A549 (cell line): ENCODE results near the gene RNF217. TPM values are rescaled to one million over a fixed set of nuclear protein-coding genes. Genes with fewer than 3 reads are reported as not detected.

Experiments
- ATAC-seq, 2 experiments: fragments of 200-7000 bp in 1 of 2; fragments of >200 bp in 1 of 2; cut with Nextera tagmentation in 1 of 2; cut with Tn5 transposase in 1 of 2; 3 replicates each; pipeline versions ENCODE4 v1.8.0 to v1.9.1; 2018 to 2020; ENCODE audit warnings: mild to moderate bottlenecking in 1 of 2, moderate library complexity in 1 of 2
- CTCF ChIA-PET: fragments of 300-600 bp; sonication (Branson Sonifier 250); formaldehyde crosslinking; extraction: SDS; loops from one replicate; lab custom pipeline; 2021; ENCODE audit warnings: antibody characterized with exemption, inconsistent platforms; lab: Yijun Ruan, JAX
- POLR2A ChIA-PET: fragments of 350-600 bp; formaldehyde crosslinking; extraction: SDS; loops from one replicate; lab custom pipeline; 2021; ENCODE audit warnings: antibody characterized with exemption, inconsistent platforms; lab: Yijun Ruan, JAX
- DNase-seq, 2 experiments: peaks; one replicate each; pipeline versions ENCODE4 v3.0.0 to v3.0.0-alpha.2; 2011 to 2016; ENCODE audit warnings: low read depth in 1 of 2, low spot score in 1 of 2
- FAIRE-seq: peaks from 2 replicates; lab custom pipeline; 2011; peaks lifted over from hg19 to GRCh38; lab: Jason Lieb, UNC
- H3K27ac ChIP-seq, 2 experiments: fragments of >200 bp; sonication (Bioruptor Twin); formaldehyde crosslinking; 3 replicates each; pipeline ENCODE4 v1.5.1; 2016 to 2017
- H3K4me1 ChIP-seq: fragments of >200 bp; sonication (Bioruptor Twin); formaldehyde crosslinking; 3 replicates; pipeline ENCODE4 v1.6.1; 2016
- H3K4me2 ChIP-seq: fragments of >200 bp; sonication (Bioruptor Twin); formaldehyde crosslinking; 3 replicates; pipeline ENCODE4 v1.6.1; 2016
- H3K4me3 ChIP-seq: fragments of >200 bp; sonication (Bioruptor Twin); formaldehyde crosslinking; 3 replicates; pipeline ENCODE4 v1.5.1; 2016
- H3K9me3 ChIP-seq: fragments of >200 bp; sonication (Bioruptor Twin); formaldehyde crosslinking; 3 replicates; pipeline ENCODE4 v1.6.1; 2016
- CHD2 ChIP-seq: fragments of 150-350 bp; IDR thresholded peaks from 2 replicates; pipeline ENCODE4 v1.6.1; 2014; ENCODE audit warnings: low read length; ENCODE audit not compliant: partially characterized antibody
- EP300 ChIP-seq, 2 experiments: fragments of >200 bp; sonication (Bioruptor Twin); formaldehyde crosslinking; IDR thresholded peaks; 2 replicates in 1 of 2; 3 replicates in 1 of 2; pipeline ENCODE4 v1.6.1; 2016 to 2017
- FOXS1 ChIP-seq: fragments of 250-450 bp; sonication (Bioruptor Pico); IDR thresholded peaks from 2 replicates; pipeline ENCODE4 v1.5.0; 2020; ENCODE audit warnings: mild to moderate bottlenecking, moderate library complexity
- HDAC2 ChIP-seq: fragments of 200-600 bp; sonication (generic); IDR thresholded peaks from 2 replicates; pipeline ENCODE4 v1.6.1; 2016
- HEYL ChIP-seq: fragments of 250-450 bp; sonication (Bioruptor Pico); IDR thresholded peaks from 2 replicates; pipeline ENCODE4 v1.8.0; 2021; ENCODE audit warnings: mild to moderate bottlenecking, moderate library complexity
- HOXA7 ChIP-seq: fragments of 250-450 bp; sonication (Bioruptor Pico); IDR thresholded peaks from 2 replicates; pipeline ENCODE4 v1.5.0; 2020; ENCODE audit warnings: mild to moderate bottlenecking, moderate library complexity
- JUN ChIP-seq, 2 experiments: fragments of >200 bp; sonication (Bioruptor Twin); formaldehyde crosslinking; IDR thresholded peaks; 2 replicates in 1 of 2; 3 replicates in 1 of 2; pipeline ENCODE4 v1.6.1; 2016 to 2017
- KDM5A ChIP-seq: fragments of 200-600 bp; sonication (generic); IDR thresholded peaks from 2 replicates; pipeline ENCODE4 v1.6.1; 2016; ENCODE audit warnings: antibody characterized with exemption, mild to moderate bottlenecking
- NFE2L2 ChIP-seq: fragments of 150-350 bp; conservative IDR thresholded peaks from 2 replicates; pipeline ENCODE4 v1.6.1; 2014; ENCODE audit warnings: low read length
- NPAS2 ChIP-seq: fragments of 250-450 bp; sonication (Bioruptor Pico); IDR thresholded peaks from 2 replicates; pipeline ENCODE4 v1.8.0; 2022; ENCODE audit warnings: mild to moderate bottlenecking, moderate library complexity, borderline replicate concordance
- RARB ChIP-seq: fragments of 250-450 bp; sonication (Bioruptor Pico); IDR thresholded peaks from 2 replicates; pipeline ENCODE4 v1.8.0; 2021; ENCODE audit warnings: mild to moderate bottlenecking, moderate library complexity
- RCOR1 ChIP-seq: fragments of 150-350 bp; IDR thresholded peaks from 2 replicates; pipeline ENCODE4 v1.6.1; 2014; ENCODE audit warnings: antibody characterized with exemption, low read length, low read depth
- RFX5 ChIP-seq: fragments of 450-650 bp; IDR thresholded peaks from 2 replicates; pipeline ENCODE4 v1.7.1; 2014; ENCODE audit warnings: antibody characterized with exemption, mild to moderate bottlenecking, moderate library complexity
- RNF2 ChIP-seq: fragments of 200-600 bp; sonication (generic); IDR thresholded peaks from 2 replicates; pipeline ENCODE4 v1.6.1; 2016; ENCODE audit warnings: low read depth, mild to moderate bottlenecking, antibody characterized with exemption, moderate library complexity, borderline replicate concordance
- SREBF2 ChIP-seq: fragments of 450-650 bp; IDR thresholded peaks from 2 replicates; pipeline ENCODE4 v1.6.1; 2014; ENCODE audit warnings: mild to moderate bottlenecking, moderate library complexity
- TFCP2L1 ChIP-seq: fragments of 250-450 bp; sonication (Bioruptor Pico); IDR thresholded peaks from 2 replicates; pipeline ENCODE4 v1.5.0; 2021; ENCODE audit warnings: mild to moderate bottlenecking
- ZC3H11A ChIP-seq: fragments of 450-650 bp; IDR thresholded peaks from 2 replicates; pipeline ENCODE4 v1.6.1; 2014; ENCODE audit warnings: antibody characterized with exemption, mild to moderate bottlenecking
- ZNF302 ChIP-seq: fragments of 250-450 bp; sonication (Bioruptor Pico); IDR thresholded peaks from 2 replicates; pipeline ENCODE4 v1.9.0; 2021; ENCODE audit warnings: inconsistent platforms, mild to moderate bottlenecking, moderate library complexity
- WGBS: methylation state at CpG from one replicate; pipeline ENCODE4 v1.1.6; 2017; ENCODE audit errors: missing lambda C conversion rate; 5-methylcytosine and 5-hydroxymethylcytosine counted together
- polyA plus RNA-seq, 4 experiments: library from polyadenylated mRNA; depleted of rRNA in 3 of 4; stranded (reverse); fragments of >200 nt; fragmentation: RNase III in 1 of 4; extraction: RNeasy Plus Mini Kit Qiagen cat#74134 plus additional on column Dnase treatment in 1 of 4; gene quantifications; 2 replicates in 3 of 4; 3 replicates in 1 of 4; pipeline ENCODE4 v1.2.3, GENCODE V29; 2011 to 2017
- TF ChIP-seq, protein P1 (sequence below): fragments of >200 bp; sonication (Bioruptor Twin); formaldehyde crosslinking; IDR thresholded peaks from 2 replicates; pipeline ENCODE4 v1.6.1; 2016
- TF ChIP-seq, protein P2 (sequence below): fragments of 200-600 bp; sonication (generic); IDR thresholded peaks from 2 replicates; pipeline ENCODE4 v1.6.1; 2016; ENCODE audit warnings: antibody characterized with exemption, mild to moderate bottlenecking, moderate library complexity
- TF ChIP-seq, protein P3 (sequence below): fragments of 250-450 bp; sonication (Bioruptor Pico); IDR thresholded peaks from 2 replicates; pipeline ENCODE4 v1.5.0; 2021; ENCODE audit warnings: mild to moderate bottlenecking, moderate library complexity, borderline replicate concordance
- TF ChIP-seq, protein P4 (sequence below): IDR thresholded peaks from 2 replicates; pipeline ENCODE4 v1.6.1; 2012
- TF ChIP-seq, protein P5 (sequence below): IDR thresholded peaks from 2 replicates; pipeline ENCODE4 v1.6.1; 2012
- TF ChIP-seq, protein P6 (sequence below): fragments of >200 bp; sonication (Bioruptor Twin); formaldehyde crosslinking; IDR thresholded peaks from 3 replicates; pipeline ENCODE4 v1.6.1; 2016
- TF ChIP-seq, protein P7 (sequence below): IDR thresholded peaks from 2 replicates; pipeline ENCODE4 v1.6.1; 2012; ENCODE audit warnings: low read depth, borderline replicate concordance

RNF217 gene
- polyA plus RNA-seq, 2 of the 4 experiments (the other 2 are of a cell fraction): 5.7 to 20.0 TPM

DNA sequence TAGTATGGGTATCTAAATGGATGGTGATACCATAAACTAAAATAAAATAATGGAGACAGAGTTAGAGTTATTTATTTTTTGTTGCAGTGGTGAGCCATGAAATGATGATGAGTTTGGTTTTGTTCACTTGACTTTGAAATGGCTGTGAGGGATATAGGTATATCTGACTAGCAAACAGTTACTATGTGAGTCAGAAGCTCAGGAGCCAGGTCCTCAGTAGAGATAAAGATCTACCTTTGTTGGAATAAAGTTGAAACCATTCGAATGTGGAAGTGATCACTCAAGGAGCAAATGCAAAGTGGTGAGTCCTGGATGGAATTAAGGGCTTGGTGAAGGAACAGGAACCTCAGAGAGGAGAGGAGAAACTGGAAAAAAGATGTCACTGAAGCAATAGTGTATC is 105.3 kb downstream of the RNF217 start:
- no peaks in the 10 kb centered on the region for H3K4me1 ChIP-seq
- 78% methylated on average over 1 of the region's 1 CpG for WGBS
- H3K27ac ChIP-seq: no peak overlapping the region
- FAIRE-seq (no peak), DNase-seq (no peak), ATAC-seq (no peak)
- H3K4me2 ChIP-seq: no peak overlapping the region
- TF ChIP-seq, protein P1, sequence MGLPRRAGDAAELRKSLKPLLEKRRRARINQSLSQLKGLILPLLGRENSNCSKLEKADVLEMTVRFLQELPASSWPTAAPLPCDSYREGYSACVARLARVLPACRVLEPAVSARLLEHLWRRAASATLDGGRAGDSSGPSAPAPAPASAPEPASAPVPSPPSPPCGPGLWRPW: no peak
- no peak for TF ChIP-seq RCOR1
- TF ChIP-seq, protein P2, sequence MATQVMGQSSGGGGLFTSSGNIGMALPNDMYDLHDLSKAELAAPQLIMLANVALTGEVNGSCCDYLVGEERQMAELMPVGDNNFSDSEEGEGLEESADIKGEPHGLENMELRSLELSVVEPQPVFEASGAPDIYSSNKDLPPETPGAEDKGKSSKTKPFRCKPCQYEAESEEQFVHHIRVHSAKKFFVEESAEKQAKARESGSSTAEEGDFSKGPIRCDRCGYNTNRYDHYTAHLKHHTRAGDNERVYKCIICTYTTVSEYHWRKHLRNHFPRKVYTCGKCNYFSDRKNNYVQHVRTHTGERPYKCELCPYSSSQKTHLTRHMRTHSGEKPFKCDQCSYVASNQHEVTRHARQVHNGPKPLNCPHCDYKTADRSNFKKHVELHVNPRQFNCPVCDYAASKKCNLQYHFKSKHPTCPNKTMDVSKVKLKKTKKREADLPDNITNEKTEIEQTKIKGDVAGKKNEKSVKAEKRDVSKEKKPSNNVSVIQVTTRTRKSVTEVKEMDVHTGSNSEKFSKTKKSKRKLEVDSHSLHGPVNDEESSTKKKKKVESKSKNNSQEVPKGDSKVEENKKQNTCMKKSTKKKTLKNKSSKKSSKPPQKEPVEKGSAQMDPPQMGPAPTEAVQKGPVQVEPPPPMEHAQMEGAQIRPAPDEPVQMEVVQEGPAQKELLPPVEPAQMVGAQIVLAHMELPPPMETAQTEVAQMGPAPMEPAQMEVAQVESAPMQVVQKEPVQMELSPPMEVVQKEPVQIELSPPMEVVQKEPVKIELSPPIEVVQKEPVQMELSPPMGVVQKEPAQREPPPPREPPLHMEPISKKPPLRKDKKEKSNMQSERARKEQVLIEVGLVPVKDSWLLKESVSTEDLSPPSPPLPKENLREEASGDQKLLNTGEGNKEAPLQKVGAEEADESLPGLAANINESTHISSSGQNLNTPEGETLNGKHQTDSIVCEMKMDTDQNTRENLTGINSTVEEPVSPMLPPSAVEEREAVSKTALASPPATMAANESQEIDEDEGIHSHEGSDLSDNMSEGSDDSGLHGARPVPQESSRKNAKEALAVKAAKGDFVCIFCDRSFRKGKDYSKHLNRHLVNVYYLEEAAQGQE: no peak
- no peak for TF ChIP-seq HOXA7 (CRISPR knock-in tag)
- no peak for TF ChIP-seq HEYL (CRISPR knock-in tag)
- TF ChIP-seq, protein P3, sequence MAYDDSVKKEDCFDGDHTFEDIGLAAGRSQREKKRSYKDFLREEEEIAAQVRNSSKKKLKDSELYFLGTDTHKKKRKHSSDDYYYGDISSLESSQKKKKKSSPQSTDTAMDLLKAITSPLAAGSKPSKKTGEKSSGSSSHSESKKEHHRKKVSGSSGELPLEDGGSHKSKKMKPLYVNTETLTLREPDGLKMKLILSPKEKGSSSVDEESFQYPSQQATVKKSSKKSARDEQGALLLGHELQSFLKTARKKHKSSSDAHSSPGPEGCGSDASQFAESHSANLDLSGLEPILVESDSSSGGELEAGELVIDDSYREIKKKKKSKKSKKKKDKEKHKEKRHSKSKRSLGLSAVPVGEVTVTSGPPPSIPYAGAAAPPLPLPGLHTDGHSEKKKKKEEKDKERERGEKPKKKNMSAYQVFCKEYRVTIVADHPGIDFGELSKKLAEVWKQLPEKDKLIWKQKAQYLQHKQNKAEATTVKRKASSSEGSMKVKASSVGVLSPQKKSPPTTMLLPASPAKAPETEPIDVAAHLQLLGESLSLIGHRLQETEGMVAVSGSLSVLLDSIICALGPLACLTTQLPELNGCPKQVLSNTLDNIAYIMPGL: no peak
- ChIA-PET CTCF (no interaction called here), POLR2A (no interaction called here)
- H3K9me3 ChIP-seq: no peaks in the 10 kb centered on the region
- no peak overlapping the region for H3K4me3 ChIP-seq

DNA sequence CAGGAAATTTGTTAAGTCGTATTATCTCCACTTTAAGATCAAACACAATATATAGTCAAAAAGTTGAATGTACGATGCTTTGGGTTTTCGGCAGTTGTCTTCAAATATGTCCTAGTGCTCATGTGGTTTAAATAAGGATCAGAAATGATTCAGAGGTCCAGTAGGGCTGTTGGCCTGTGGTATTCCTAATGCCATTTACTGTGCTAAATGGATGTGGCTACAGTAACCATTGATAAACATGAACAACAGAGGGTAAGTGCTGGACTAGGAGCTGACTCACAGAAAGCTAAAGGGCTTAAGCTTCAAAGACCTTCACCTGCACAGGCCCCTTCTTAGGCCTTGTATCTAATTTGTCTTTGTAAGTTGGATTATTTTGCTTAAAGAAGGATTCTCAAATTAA is 110.8 kb downstream of the RNF217 start:
- Histone ChIP-seq H3K4me1 (no peaks in the 10 kb centered on the region), H3K4me2 (no peak overlapping the region), H3K27ac (no peak overlapping the region), H3K9me3 (no peaks in the 10 kb centered on the region), H3K4me3 (no peak overlapping the region)
- 97% methylated on average over 3 of the region's 3 CpGs for WGBS
- DNase-seq (no peak), FAIRE-seq (no peak), ATAC-seq (no peak)
- ChIA-PET CTCF (no interaction called here), POLR2A (no interaction called here)
- TF ChIP-seq SREBF2 (no peak), NPAS2 (CRISPR knock-in tag) (no peak), JUN (IDR thresholded peaks at IDR 0.05) (no peak), FOXS1 (CRISPR knock-in tag) (no peak), RARB (CRISPR knock-in tag) (no peak), TFCP2L1 (CRISPR knock-in tag) (no peak), ZC3H11A (no peak), ZNF302 (CRISPR knock-in tag) (no peak), CHD2 (no peak), NFE2L2 (no peak), KDM5A (no peak), RNF2 (no peak), EP300 (IDR thresholded peaks at IDR 0.05) (no peak), HDAC2 (no peak), RFX5 (no peak)
- TF ChIP-seq, protein P4, sequence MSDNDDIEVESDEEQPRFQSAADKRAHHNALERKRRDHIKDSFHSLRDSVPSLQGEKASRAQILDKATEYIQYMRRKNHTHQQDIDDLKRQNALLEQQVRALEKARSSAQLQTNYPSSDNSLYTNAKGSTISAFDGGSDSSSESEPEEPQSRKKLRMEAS: no peak
- TF ChIP-seq, protein P5, sequence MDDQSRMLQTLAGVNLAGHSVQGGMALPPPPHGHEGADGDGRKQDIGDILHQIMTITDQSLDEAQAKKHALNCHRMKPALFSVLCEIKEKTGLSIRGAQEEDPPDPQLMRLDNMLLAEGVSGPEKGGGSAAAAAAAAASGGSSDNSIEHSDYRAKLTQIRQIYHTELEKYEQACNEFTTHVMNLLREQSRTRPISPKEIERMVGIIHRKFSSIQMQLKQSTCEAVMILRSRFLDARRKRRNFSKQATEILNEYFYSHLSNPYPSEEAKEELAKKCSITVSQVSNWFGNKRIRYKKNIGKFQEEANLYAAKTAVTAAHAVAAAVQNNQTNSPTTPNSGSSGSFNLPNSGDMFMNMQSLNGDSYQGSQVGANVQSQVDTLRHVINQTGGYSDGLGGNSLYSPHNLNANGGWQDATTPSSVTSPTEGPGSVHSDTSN: no peak
- TF ChIP-seq, protein P6, sequence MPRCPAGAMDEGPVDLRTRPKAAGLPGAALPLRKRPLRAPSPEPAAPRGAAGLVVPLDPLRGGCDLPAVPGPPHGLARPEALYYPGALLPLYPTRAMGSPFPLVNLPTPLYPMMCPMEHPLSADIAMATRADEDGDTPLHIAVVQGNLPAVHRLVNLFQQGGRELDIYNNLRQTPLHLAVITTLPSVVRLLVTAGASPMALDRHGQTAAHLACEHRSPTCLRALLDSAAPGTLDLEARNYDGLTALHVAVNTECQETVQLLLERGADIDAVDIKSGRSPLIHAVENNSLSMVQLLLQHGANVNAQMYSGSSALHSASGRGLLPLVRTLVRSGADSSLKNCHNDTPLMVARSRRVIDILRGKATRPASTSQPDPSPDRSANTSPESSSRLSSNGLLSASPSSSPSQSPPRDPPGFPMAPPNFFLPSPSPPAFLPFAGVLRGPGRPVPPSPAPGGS: no peak
- TF ChIP-seq, protein P7, sequence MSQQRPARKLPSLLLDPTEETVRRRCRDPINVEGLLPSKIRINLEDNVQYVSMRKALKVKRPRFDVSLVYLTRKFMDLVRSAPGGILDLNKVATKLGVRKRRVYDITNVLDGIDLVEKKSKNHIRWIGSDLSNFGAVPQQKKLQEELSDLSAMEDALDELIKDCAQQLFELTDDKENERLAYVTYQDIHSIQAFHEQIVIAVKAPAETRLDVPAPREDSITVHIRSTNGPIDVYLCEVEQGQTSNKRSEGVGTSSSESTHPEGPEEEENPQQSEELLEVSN: no peak
- TF ChIP-seq, protein P1: no peak
